DOHH2 (cell line): ENCODE measurements around the gene ZNF354B.

Experiments used
- H3F3A ChIP-seq: fragments of 200-600 bp; sonication (generic), shearing (Covaris generic); 2 replicates; pipeline ENCODE4 v1.6.0; 2016; ENCODE audit warnings: antibody characterized with exemption, mild to moderate bottlenecking; ENCODE audit not compliant: control insufficient read depth, insufficient read depth
- H3K27ac ChIP-seq: fragments of 200-600 bp; sonication (generic); 2 replicates; pipeline ENCODE4 v1.5.1; 2014; ENCODE audit warnings: low read depth, mild to moderate bottlenecking, low read length, moderate library complexity
- H3K27me3 ChIP-seq: fragments of 200-600 bp; sonication (generic); 2 replicates; pipeline ENCODE4 v1.6.1; 2014; ENCODE audit warnings: mild to moderate bottlenecking, low read length, mixed read lengths; ENCODE audit not compliant: control insufficient read depth
- H3K36me3 ChIP-seq: fragments of 200-600 bp; sonication (generic); 2 replicates; pipeline ENCODE4 v1.6.1; 2014; ENCODE audit warnings: mild to moderate bottlenecking, low read length, moderate library complexity, mixed read lengths; ENCODE audit not compliant: control insufficient read depth
- H3K4me1 ChIP-seq: fragments of 200-600 bp; sonication (generic); 2 replicates; pipeline ENCODE4 v1.6.1; 2014; ENCODE audit warnings: mild to moderate bottlenecking, low read length, mixed read lengths; ENCODE audit not compliant: control insufficient read depth
- H3K4me2 ChIP-seq: fragments of 200-600 bp; sonication (generic); 2 replicates; pipeline ENCODE4 v1.6.0; 2014; ENCODE audit warnings: mild to moderate bottlenecking, low read length, moderate library complexity
- H3K4me3 ChIP-seq: fragments of 200-600 bp; sonication (generic); 2 replicates; pipeline ENCODE4 v1.5.1; 2014; ENCODE audit warnings: mild to moderate bottlenecking, low read length, mixed read lengths
- H3K79me2 ChIP-seq: fragments of 200-600 bp; sonication (generic); 2 replicates; pipeline ENCODE4 v1.6.1; 2014; ENCODE audit warnings: mild to moderate bottlenecking, low read length, mixed read lengths; ENCODE audit not compliant: control insufficient read depth
- H3K9me2 ChIP-seq: fragments of 200-600 bp; sonication (generic); replicated peaks from 2 replicates; pipeline ENCODE4 v1.6.1; 2014; ENCODE audit warnings: mild to moderate bottlenecking, low read length, mixed read lengths; ENCODE audit not compliant: control insufficient read depth
- H3K9me3 ChIP-seq: fragments of 200-600 bp; sonication (generic); 2 replicates; pipeline ENCODE4 v1.6.1; 2014; ENCODE audit warnings: antibody characterized with exemption, low read length, mixed read lengths; ENCODE audit not compliant: control insufficient read depth, insufficient read depth
- H4K20me1 ChIP-seq: fragments of 200-600 bp; sonication (generic); 2 replicates; pipeline ENCODE4 v1.6.0; 2014; ENCODE audit warnings: low read depth, mild to moderate bottlenecking, antibody characterized with exemption, low read length, moderate library complexity; ENCODE audit not compliant: control insufficient read depth, insufficient read depth
- CTCF ChIP-seq: fragments of 200-600 bp; sonication (generic); IDR thresholded peaks from one replicate; pipeline ENCODE4 v1.5.1; 2014; ENCODE audit warnings: antibody characterized with exemption, mild to moderate bottlenecking, low read depth, low read length; ENCODE audit not compliant: poor library complexity, severe bottlenecking
- EZH2phosphoT487 ChIP-seq: fragments of 200-600 bp; sonication (generic); IDR thresholded peaks from 2 replicates; pipeline ENCODE4 v1.6.1; 2017; ENCODE audit warnings: borderline replicate concordance, mild to moderate bottlenecking, antibody characterized with exemption, low read length, moderate library complexity, mixed read lengths

ZNF354B gene

GRCh38 chr5:178820001-178820400 is 39.8 kb upstream of the ZNF354B start:
- TF ChIP-seq EZH2phosphoT487 = no peak
- TF ChIP-seq CTCF = no peak

DNA sequence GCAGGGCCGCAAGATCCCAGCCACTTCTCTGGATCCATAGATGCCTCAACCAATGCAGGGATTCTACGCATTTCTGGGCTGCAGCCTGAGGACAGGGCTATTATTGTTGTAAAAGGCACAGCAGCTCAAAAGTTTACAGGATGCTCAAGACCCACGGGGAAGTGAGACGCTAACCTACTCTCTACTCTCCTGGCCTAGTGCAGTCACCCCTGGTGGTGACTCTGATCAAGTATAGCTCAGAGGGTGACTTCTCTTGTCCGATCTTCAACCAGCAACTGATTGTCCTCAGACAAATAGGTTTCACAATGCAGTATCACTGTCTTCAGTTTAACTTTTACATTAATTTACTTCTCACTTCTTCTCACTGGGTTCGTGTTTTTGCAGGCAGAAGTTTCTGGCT is 34.3 kb upstream of the ZNF354B start:
- no peak overlapping the region for H3K27ac ChIP-seq
- H3K4me1 ChIP-seq = no peaks in the 10 kb centered on the region
- no peaks in the 10 kb centered on the region for H4K20me1 ChIP-seq

More at GRCh38 chr5:178820001-178820400, 39.8 kb upstream of the ZNF354B start:
- Histone ChIP-seq H3K4me1 (no peaks in the 10 kb centered on the region), H3K4me3 (no peak overlapping the region), H3K79me2 (no peaks in the 10 kb centered on the region), H3F3A (no peaks in the 10 kb centered on the region), H3K9me2 (no peaks in the 10 kb centered on the region), H3K27ac (no peak overlapping the region), H3K9me3 (no peaks in the 10 kb centered on the region), H3K4me2 (no peak overlapping the region), H3K36me3 (no peaks in the 10 kb centered on the region), H3K27me3 (no peaks in the 10 kb centered on the region), H4K20me1 (no peaks in the 10 kb centered on the region)

DNA sequence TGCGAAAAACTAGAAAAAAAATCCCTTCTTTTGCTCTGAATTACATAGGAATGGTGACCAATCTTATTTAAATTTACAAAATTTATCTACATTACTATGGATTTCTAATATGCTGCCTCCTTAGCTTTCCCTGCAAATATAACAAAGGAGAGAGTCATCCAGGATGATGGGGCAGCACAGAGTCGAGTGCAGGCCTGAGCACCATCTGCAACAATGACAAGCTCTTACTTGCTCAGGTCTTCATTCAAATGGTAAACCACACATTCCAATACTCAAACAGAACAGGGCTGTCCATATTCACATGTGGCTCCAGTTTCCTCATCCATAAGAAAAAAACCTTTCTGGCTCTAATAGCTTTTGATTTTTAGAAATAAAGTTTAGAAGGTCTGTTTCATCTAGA is 33.5 kb upstream of the ZNF354B start:
- Histone ChIP-seq H3K36me3 (no peaks in the 10 kb centered on the region), H3K9me2 (no peaks in the 10 kb centered on the region), H3K79me2 (no peaks in the 10 kb centered on the region), H4K20me1 (no peaks in the 10 kb centered on the region), H3K27me3 (no peaks in the 10 kb centered on the region), H3K27ac (no peak overlapping the region), H3K9me3 (no peaks in the 10 kb centered on the region), H3K4me1 (no peaks in the 10 kb centered on the region), H3K4me3 (no peak overlapping the region), H3K4me2 (no peak overlapping the region), H3F3A (no peaks in the 10 kb centered on the region)
- TF ChIP-seq EZH2phosphoT487 = no peak
- no peak for TF ChIP-seq CTCF

More for the DNA sequence above, 34.3 kb upstream of the ZNF354B start:
- no peaks in the 10 kb centered on the region for H3K9me2 ChIP-seq
- H3F3A ChIP-seq = no peaks in the 10 kb centered on the region
- no peaks in the 10 kb centered on the region for H3K79me2 ChIP-seq
- H3K4me2 ChIP-seq = no peak overlapping the region
- H3K27me3 ChIP-seq = no peaks in the 10 kb centered on the region
- H3K9me3 ChIP-seq = no peaks in the 10 kb centered on the region
- H3K36me3 ChIP-seq = no peaks in the 10 kb centered on the region
- no peak overlapping the region for H3K4me3 ChIP-seq
- TF ChIP-seq CTCF (no peak), EZH2phosphoT487 (no peak)

DNA sequence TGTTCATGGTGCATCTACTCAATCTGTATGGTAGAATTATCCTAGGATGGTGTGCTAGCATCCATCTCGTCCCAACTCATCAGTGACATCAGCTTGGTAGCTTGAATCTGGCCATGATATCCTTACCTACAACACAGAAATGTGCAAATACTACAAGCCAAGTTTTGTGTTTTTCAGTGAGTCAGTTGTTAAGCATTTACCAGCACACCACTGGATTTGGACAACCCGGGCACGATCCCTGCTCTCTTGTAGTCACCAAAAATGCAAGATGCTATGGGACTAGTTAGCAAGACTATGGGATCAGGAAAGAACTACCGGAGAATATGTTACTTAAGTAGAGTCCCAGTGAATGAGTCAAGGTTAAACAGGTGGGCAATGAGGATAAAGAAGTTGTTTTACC is 32.1 kb upstream of the ZNF354B start:
- no peak overlapping the region for H3K4me3 ChIP-seq
- H3K27ac ChIP-seq = no peak overlapping the region
- no peaks in the 10 kb centered on the region for H4K20me1 ChIP-seq
- H3K79me2 ChIP-seq = no peaks in the 10 kb centered on the region
- no peak overlapping the region for H3K4me2 ChIP-seq
- no peaks in the 10 kb centered on the region for H3K27me3 ChIP-seq
- no peaks in the 10 kb centered on the region for H3K9me2 ChIP-seq
- no peaks in the 10 kb centered on the region for H3K4me1 ChIP-seq
- no peaks in the 10 kb centered on the region for H3K36me3 ChIP-seq
- H3K9me3 ChIP-seq = no peaks in the 10 kb centered on the region
- H3F3A ChIP-seq = no peaks in the 10 kb centered on the region
- no peak for TF ChIP-seq CTCF
